Ishikawa (cell line): Measurements from ENCODE around the gene CHN1.

Experiments
- CEBPB ChIP-seq: IDR thresholded peaks from 2 replicates; pipeline ENCODE4 v1.6.1; 2012
- EGR1 ChIP-seq: IDR thresholded peaks from 2 replicates; pipeline ENCODE4 v1.6.1; 2012
- FOXM1 ChIP-seq: IDR thresholded peaks from 2 replicates; pipeline ENCODE4 v1.6.1; 2012; ENCODE audit warnings: low read depth, borderline replicate concordance
- NFIC ChIP-seq: IDR thresholded peaks from 2 replicates; pipeline ENCODE4 v1.6.1; 2012
- RAD21 ChIP-seq: IDR thresholded peaks from 2 replicates; pipeline ENCODE4 v1.6.1; 2012; ENCODE audit warnings: low read depth
- TAF1 ChIP-seq: IDR thresholded peaks from 2 replicates; pipeline ENCODE4 v1.6.1; 2012; ENCODE audit warnings: low read depth, mild to moderate bottlenecking
- YY1 ChIP-seq: IDR thresholded peaks from 2 replicates; pipeline ENCODE4 v1.6.1; 2012; ENCODE audit warnings: low read depth
- TF ChIP-seq, protein P1 (sequence below): IDR thresholded peaks from 2 replicates; pipeline ENCODE4 v1.6.1; 2012; ENCODE audit warnings: low read depth, mild to moderate bottlenecking
- TF ChIP-seq, protein P2 (sequence below): IDR thresholded peaks from 2 replicates; pipeline ENCODE4 v1.6.1; 2012
- TF ChIP-seq, protein P3 (sequence below): IDR thresholded peaks from 2 replicates; pipeline ENCODE4 v1.6.1; 2012

DNA sequence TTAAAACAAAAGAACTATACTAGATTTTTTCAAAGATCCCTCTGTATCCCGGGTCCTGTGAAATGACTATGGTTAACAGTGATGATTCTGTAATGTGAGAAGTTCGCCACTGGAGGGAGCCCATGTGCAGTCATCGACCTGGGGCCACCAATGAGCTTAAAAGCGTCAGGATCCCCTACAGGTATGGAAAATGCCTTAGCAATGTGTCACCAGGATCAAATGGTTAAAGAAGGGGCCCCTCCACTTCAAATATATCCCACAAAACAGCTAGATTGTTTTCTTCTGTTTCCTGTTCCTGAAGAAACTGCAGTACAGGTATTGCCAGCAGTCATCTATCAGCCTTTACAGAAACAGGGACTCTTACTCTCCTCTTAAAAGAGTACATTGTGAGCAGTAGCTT lies 256.2 kb downstream of the CHN1 start:
- TF ChIP-seq YY1 (no peak), EGR1 (no peak), CEBPB (no peak), RAD21 (peak; percentile 79), FOXM1 (no peak), TAF1 (no peak), NFIC (no peak)
- TF ChIP-seq, protein P1, sequence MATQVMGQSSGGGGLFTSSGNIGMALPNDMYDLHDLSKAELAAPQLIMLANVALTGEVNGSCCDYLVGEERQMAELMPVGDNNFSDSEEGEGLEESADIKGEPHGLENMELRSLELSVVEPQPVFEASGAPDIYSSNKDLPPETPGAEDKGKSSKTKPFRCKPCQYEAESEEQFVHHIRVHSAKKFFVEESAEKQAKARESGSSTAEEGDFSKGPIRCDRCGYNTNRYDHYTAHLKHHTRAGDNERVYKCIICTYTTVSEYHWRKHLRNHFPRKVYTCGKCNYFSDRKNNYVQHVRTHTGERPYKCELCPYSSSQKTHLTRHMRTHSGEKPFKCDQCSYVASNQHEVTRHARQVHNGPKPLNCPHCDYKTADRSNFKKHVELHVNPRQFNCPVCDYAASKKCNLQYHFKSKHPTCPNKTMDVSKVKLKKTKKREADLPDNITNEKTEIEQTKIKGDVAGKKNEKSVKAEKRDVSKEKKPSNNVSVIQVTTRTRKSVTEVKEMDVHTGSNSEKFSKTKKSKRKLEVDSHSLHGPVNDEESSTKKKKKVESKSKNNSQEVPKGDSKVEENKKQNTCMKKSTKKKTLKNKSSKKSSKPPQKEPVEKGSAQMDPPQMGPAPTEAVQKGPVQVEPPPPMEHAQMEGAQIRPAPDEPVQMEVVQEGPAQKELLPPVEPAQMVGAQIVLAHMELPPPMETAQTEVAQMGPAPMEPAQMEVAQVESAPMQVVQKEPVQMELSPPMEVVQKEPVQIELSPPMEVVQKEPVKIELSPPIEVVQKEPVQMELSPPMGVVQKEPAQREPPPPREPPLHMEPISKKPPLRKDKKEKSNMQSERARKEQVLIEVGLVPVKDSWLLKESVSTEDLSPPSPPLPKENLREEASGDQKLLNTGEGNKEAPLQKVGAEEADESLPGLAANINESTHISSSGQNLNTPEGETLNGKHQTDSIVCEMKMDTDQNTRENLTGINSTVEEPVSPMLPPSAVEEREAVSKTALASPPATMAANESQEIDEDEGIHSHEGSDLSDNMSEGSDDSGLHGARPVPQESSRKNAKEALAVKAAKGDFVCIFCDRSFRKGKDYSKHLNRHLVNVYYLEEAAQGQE = no peak
- TF ChIP-seq, protein P2, sequence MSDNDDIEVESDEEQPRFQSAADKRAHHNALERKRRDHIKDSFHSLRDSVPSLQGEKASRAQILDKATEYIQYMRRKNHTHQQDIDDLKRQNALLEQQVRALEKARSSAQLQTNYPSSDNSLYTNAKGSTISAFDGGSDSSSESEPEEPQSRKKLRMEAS = no peak
- TF ChIP-seq, protein P3, sequence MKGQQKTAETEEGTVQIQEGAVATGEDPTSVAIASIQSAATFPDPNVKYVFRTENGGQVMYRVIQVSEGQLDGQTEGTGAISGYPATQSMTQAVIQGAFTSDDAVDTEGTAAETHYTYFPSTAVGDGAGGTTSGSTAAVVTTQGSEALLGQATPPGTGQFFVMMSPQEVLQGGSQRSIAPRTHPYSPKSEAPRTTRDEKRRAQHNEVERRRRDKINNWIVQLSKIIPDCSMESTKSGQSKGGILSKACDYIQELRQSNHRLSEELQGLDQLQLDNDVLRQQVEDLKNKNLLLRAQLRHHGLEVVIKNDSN = no peak
